PC-3 (cell line): Measurements from ENCODE around the gene EHMT1. TPM values are rescaled to one million over a fixed set of nuclear protein-coding genes. Genes with fewer than 3 reads are reported as not detected.

Source experiments
- ATAC-seq: fragments of 200-7000 bp; cut with Tn5 transposase; 2 replicates; pipeline ENCODE4 v1.9.1; 2020; ENCODE audit warnings: mild to moderate bottlenecking, moderate library complexity
- BruUV-seq: library from RNA; stranded (reverse); fragments of 400-500 nt; replicated peaks from 2 replicates; lab custom pipeline; 2021; lab: Mats Ljungman, UMichigan
- CTCF ChIA-PET: fragments of 300-600 bp; sonication (Branson Sonifier 250); formaldehyde crosslinking; loops from one replicate; lab custom pipeline; 2022; ENCODE audit warnings: antibody characterized with exemption; lab: Charles Lee
- POLR2A ChIA-PET: fragments of 300-600 bp; sonication (Branson Sonifier 250); formaldehyde crosslinking; loops from one replicate; lab custom pipeline; 2022; ENCODE audit warnings: antibody characterized with exemption; ENCODE audit not compliant: unreplicated experiment; lab: Charles Lee
- DNase-seq: peaks from one replicate; pipeline ENCODE4 v3.0.0-alpha.2; 2015
- H2AFZ ChIP-seq: fragments of 300-600 bp; sonication (generic); 2 replicates; pipeline ENCODE4 v1.6.0; 2016; ENCODE audit warnings: antibody characterized with exemption, low read length
- H3F3A ChIP-seq: fragments of 300-600 bp; sonication (generic); one replicate; pipeline ENCODE4 v1.6.0; 2017; ENCODE audit warnings: antibody characterized with exemption, low read length, control low read depth, mild to moderate bottlenecking; ENCODE audit not compliant: unreplicated experiment
- H3K27ac ChIP-seq: fragments of 300-600 bp; sonication (generic); 2 replicates; pipeline ENCODE4 v1.5.1; 2016; ENCODE audit warnings: mild to moderate bottlenecking, low read length
- H3K27me3 ChIP-seq: fragments of 300-600 bp; sonication (generic); 2 replicates; pipeline ENCODE4 v1.6.1; 2016; ENCODE audit warnings: low read length, mixed read lengths
- H3K36me3 ChIP-seq: fragments of 300-600 bp; sonication (generic); 2 replicates; pipeline ENCODE4 v1.6.1; 2016; ENCODE audit warnings: low read depth, mixed run types, low read length, mixed read lengths
- H3K4me1 ChIP-seq: fragments of 300-600 bp; sonication (generic); 2 replicates; pipeline ENCODE4 v1.5.1; 2016; ENCODE audit warnings: low read length; ENCODE audit not compliant: insufficient read depth
- H3K4me2 ChIP-seq: fragments of 300-600 bp; sonication (generic); 2 replicates; pipeline ENCODE4 v1.6.0; 2016; ENCODE audit warnings: low read length
- H3K4me3 ChIP-seq: fragments of 300-600 bp; sonication (generic); 2 replicates; pipeline ENCODE4 v1.5.1; 2016; ENCODE audit warnings: mild to moderate bottlenecking, low read length, mixed read lengths
- H3K79me2 ChIP-seq: fragments of 300-600 bp; sonication (generic); 2 replicates; pipeline ENCODE4 v1.6.1; 2017; ENCODE audit warnings: low read length, mixed read lengths
- H3K9ac ChIP-seq: fragments of 300-600 bp; sonication (generic); 2 replicates; pipeline ENCODE4 v1.6.0; 2016; ENCODE audit warnings: mild to moderate bottlenecking, low read length
- H3K9me2 ChIP-seq: fragments of 300-600 bp; sonication (generic); replicated peaks from 2 replicates; pipeline ENCODE4 v1.6.1; 2016; ENCODE audit warnings: mixed run types, low read length, mixed read lengths
- H3K9me3 ChIP-seq: fragments of 300-600 bp; sonication (generic); 2 replicates; pipeline ENCODE4 v1.6.1; 2016; ENCODE audit warnings: low read length, mixed read lengths
- H4K20me1 ChIP-seq: fragments of 300-600 bp; sonication (generic); 2 replicates; pipeline ENCODE4 v1.6.1; 2016; ENCODE audit warnings: low read length, mixed read lengths
- CTCF ChIP-seq: fragments of 300-600 bp; sonication (generic); conservative IDR thresholded peaks from 2 replicates; pipeline ENCODE4 v1.5.1; 2017; ENCODE audit warnings: antibody characterized with exemption, low read depth, mild to moderate bottlenecking, low read length
- EZH2 ChIP-seq: fragments of 300-600 bp; sonication (generic); IDR thresholded peaks from one replicate; pipeline ENCODE4 v1.6.1; 2017; ENCODE audit warnings: antibody characterized with exemption, mild to moderate bottlenecking, low read length; ENCODE audit not compliant: unreplicated experiment
- EZH2phosphoT487 ChIP-seq: fragments of 300-600 bp; sonication (generic); IDR thresholded peaks from 2 replicates; pipeline ENCODE4 v1.6.1; 2018; ENCODE audit warnings: mild to moderate bottlenecking, antibody characterized with exemption, low read length, borderline replicate concordance
- intact Hi-C: fragments of 100-400 bp; cut with micrococcal nuclease; formaldehyde crosslinking; loops from 2 replicates; pipeline ENCODE4 v1.9.0; 2023
- total RNA-seq: library from RNA; depleted of rRNA; stranded (reverse); fragments of >200 nt; gene quantifications from 2 replicates; pipeline ENCODE4 v1.2.3, GENCODE V29; 2014

Gene EHMT1
- total RNA-seq, 1 experiment from 2014 or later, result 42.8 TPM

- Histone ChIP-seq H3K9me2 (no peaks in the 10 kb centered on the region), H3K36me3 (no peaks in the 10 kb centered on the region), H3K4me2 (no peak overlapping the region), H3K4me1 (no peaks in the 10 kb centered on the region), H3K79me2 (peaks cover 83% of the 10 kb centered on the region), H3K9ac (no peak overlapping the region), H2AFZ (no peak overlapping the region), H3K27me3 (no peaks in the 10 kb centered on the region), H3K27ac (no peak overlapping the region), H3F3A (no peaks in the 10 kb centered on the region), H3K9me3 (no peaks in the 10 kb centered on the region), H3K4me3 (no peak overlapping the region), H4K20me1 (no peaks in the 10 kb centered on the region; the same call in 1 of the 2 replicates)
- ATAC-seq, result no peak
- CTCF ChIA-PET, result no interaction called here
- TF ChIP-seq EZH2phosphoT487 (no peak), EZH2 (no peak), CTCF (no peak)
- POLR2A ChIA-PET, result no interaction called here
- BruUV-seq, result no TSS peak
- intact Hi-C loops, result no loop called here
- no peak for DNase-seq
Measured at GRCh38 chr9:137678202-137678601, 59.4 kb downstream of the EHMT1 start.

- BruUV-seq, result no TSS peak
- Histone ChIP-seq H3K4me1 (no peaks in the 10 kb centered on the region), H3K9me2 (no peaks in the 10 kb centered on the region), H3F3A (no peaks in the 10 kb centered on the region), H3K27me3 (no peaks in the 10 kb centered on the region), H3K4me2 (no peak overlapping the region), H3K79me2 (peaks cover 83% of the 10 kb centered on the region), H3K9me3 (no peaks in the 10 kb centered on the region), H3K4me3 (no peak overlapping the region), H3K27ac (no peak overlapping the region), H3K36me3 (no peaks in the 10 kb centered on the region), H4K20me1 (no peaks in the 10 kb centered on the region; the same call in 1 of the 2 replicates), H3K9ac (no peak overlapping the region), H2AFZ (no peak overlapping the region)
- ChIA-PET CTCF (no interaction called here), POLR2A (no interaction called here)
- intact Hi-C loops, result no loop called here
- ATAC-seq (no peak), DNase-seq (no peak)
- TF ChIP-seq EZH2phosphoT487 (no peak), EZH2 (no peak), CTCF (no peak)
Measured at GRCh38 chr9:137679249-137679648, 60.4 kb downstream of the EHMT1 start.

GRCh38 chr9:137679695-137680305, 61.0 kb downstream of the EHMT1 start:
- DNase-seq (no peak), ATAC-seq (no peak)
- Histone ChIP-seq H2AFZ (no peak overlapping the region), H3F3A (no peaks in the 10 kb centered on the region), H3K4me1 (no peaks in the 10 kb centered on the region), H3K36me3 (no peaks in the 10 kb centered on the region), H3K9ac (no peak overlapping the region), H3K27ac (no peak overlapping the region), H3K9me2 (no peaks in the 10 kb centered on the region), H3K4me2 (no peak overlapping the region), H3K9me3 (no peaks in the 10 kb centered on the region), H3K79me2 (peaks cover 83% of the 10 kb centered on the region), H3K4me3 (no peak overlapping the region), H4K20me1 (no peaks in the 10 kb centered on the region; the same call in 1 of the 2 replicates), H3K27me3 (no peaks in the 10 kb centered on the region)
- TF ChIP-seq EZH2phosphoT487 (no peak), EZH2 (no peak), CTCF (no peak)
- CTCF ChIA-PET, result no interaction called here
- POLR2A ChIA-PET, result no interaction called here
- intact Hi-C loops, result no loop called here
- BruUV-seq, result no TSS peak
